LNCAP (cell line): ENCODE measurements around the gene MID1.

Experiments used
- CTCF ChIP-seq: fragments of 450-650 bp; IDR thresholded peaks from 2 replicates; pipeline ENCODE4 v1.5.1; 2017; ENCODE audit warnings: mild to moderate bottlenecking

The MID1 gene

GRCh38 chrX:10427249-10427648 is 193.1 kb downstream of the MID1 start:
- no peak for TF ChIP-seq CTCF

DNA sequence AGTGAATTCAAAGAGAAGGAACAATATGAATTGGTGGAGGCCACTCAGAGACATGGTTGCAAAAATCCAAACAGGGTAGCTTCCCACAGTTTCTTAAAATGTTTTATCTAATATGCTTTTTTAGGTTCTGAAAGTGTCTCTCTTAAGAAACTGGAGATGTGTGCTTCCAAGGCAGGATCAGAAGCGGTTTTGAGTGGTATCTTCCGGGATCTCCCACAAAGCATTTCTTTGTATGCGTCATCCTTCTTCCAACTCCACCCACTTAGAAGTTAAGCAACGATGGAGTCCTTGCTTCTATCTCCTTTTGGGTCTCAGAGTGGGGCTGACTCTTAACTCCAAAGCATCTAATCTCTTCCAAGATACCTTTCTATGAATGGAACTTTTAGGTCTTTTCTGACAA is 196.7 kb downstream of the MID1 start:
- no peak for TF ChIP-seq CTCF

DNA sequence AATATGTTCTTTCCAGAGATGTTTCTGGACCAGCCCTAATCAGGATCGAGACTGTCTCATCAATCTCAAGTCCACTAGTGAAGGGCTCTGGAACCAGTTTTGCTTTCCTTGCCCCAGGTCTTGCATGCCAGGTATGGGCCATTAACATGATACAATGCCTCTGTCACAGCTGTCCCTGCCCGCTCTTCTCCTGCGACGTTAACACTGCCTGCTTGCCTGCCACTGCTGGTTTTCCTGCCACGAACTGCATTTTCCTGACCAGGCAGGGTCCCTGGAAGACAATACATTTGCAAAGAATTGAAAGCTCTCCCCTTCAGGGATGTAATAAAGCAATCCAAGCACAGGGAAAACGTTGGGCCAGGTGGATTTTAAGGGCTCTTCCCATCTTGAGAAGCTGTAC is 200.3 kb downstream of the MID1 start:
- TF ChIP-seq CTCF = no peak

- no peak for TF ChIP-seq CTCF
These were observed 204.0 kb downstream of the MID1 start for GRCh38 chrX:10416424-10416823.

- TF ChIP-seq CTCF = no peak
These were observed 204.9 kb downstream of the MID1 start for GRCh38 chrX:10415306-10416001.

DNA sequence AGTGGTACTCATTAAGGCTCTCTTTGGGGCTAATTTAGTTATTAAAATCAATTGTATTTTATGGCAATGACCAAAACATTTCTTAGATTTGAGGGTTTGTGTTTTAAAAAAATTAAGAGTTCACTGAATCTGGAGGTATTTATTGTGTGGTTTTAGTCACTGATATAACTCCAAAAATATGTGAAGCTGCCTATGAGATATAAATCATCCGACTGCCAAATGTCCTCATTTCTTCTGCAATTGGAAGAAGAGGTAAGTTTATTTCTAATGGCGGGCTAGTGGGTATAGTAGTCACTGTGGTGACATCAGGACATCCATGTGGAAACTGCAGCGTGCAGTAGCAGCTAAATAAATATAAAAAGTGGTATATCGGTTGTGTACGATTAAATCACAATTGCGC is 205.5 kb downstream of the MID1 start:
- no peak for TF ChIP-seq CTCF

DNA sequence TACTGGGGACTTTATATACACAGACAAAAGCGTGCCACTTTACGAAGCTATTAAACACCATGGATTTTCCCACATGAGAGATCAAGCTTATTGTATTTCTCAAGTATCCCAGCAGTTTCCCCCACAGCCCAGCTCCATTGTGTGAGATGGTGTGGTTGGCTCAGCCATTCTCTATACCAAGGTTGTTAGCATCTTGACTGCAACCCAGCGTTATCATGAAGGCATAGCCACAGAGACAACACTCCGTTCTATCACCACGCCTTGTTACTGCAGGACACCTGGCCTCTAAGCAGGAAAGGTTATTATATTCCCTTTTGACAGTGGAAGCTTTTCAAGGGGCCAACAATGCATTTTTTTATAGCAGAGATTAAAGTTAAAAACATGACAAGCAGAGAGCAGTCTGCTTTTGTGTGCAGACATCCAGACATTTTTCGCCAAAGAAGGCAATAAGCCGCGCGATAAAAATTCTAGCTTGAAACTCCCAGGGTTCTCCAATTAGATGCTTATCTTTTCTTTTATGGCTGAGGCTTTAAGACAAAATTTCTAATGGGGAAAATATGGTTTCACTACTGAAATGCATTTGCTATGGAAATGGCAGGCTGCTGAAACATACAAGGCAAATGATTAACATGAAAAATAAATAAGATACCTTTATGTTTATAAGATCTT is 206.1 kb downstream of the MID1 start:
- no peak for TF ChIP-seq CTCF
